Activated T-helper 1 cell treated with anti-CD3 and anti-CD28 coated beads, Interleukin-2, amount 50 U/mL, for 16 hours (primary cell): Measurements from ENCODE around the gene MED7.

Experiments used
- DNase-seq, 2 donors: peaks; one replicate each; pipeline ENCODE4 v3.0.0-alpha.2; 2020; ENCODE audit warnings: low read depth in 1 of 2, low spot score in 1 of 2

MED7 gene

GRCh38 chr5:157164521-157164920 is 21.9 kb upstream of the MED7 start:
- no peak for DNase-seq

- no peak for DNase-seq
These were observed 20.4 kb upstream of the MED7 start for GRCh38 chr5:157162919-157163510.

- DNase-seq, result no peak
These were observed 19.3 kb upstream of the MED7 start for GRCh38 chr5:157161996-157162395.

GRCh38 chr5:157160001-157160400 is 17.3 kb upstream of the MED7 start:
- DNase-seq, result peak in 1 of 2 donors; percentile 31

GRCh38 chr5:157159209-157159751 is 16.6 kb upstream of the MED7 start:
- DNase-seq, result no peak

GRCh38 chr5:157157293-157157891 is 14.7 kb upstream of the MED7 start:
- DNase-seq, result no peak

GRCh38 chr5:157155297-157155696 is 12.6 kb upstream of the MED7 start:
- no peak for DNase-seq

- DNase-seq, result no peak
These were observed 8.3 kb upstream of the MED7 start for GRCh38 chr5:157150995-157151394.

GRCh38 chr5:157148734-157149615 is 6.3 kb upstream of the MED7 start:
- DNase-seq, result peak; percentile 46 to 60

GRCh38 chr5:157143127-157143971 is 684 bp upstream of the MED7 start:
- peak in 1 of 2 donors; percentile 36 for DNase-seq

- DNase-seq, result no peak
These were observed 5.0 kb downstream of the MED7 start for GRCh38 chr5:157137691-157138090.

GRCh38 chr5:157132281-157132612 is 10.4 kb downstream of the MED7 start:
- DNase-seq, result no peak

GRCh38 chr5:157130925-157131324 is 11.7 kb downstream of the MED7 start:
- DNase-seq, result no peak

- no peak for DNase-seq
These were observed 21.0 kb downstream of the MED7 start for GRCh38 chr5:157121709-157122108.

GRCh38 chr5:157120102-157120501 is 22.6 kb downstream of the MED7 start:
- no peak for DNase-seq

GRCh38 chr5:157116483-157116954 is 26.1 kb downstream of the MED7 start:
- no peak for DNase-seq

GRCh38 chr5:157115502-157115901 is 27.2 kb downstream of the MED7 start:
- DNase-seq, result no peak

GRCh38 chr5:157115012-157115411 is 27.7 kb downstream of the MED7 start:
- no peak for DNase-seq

GRCh38 chr5:157113002-157113401 is 29.7 kb downstream of the MED7 start:
- no peak for DNase-seq

- no peak for DNase-seq
These were observed 32.9 kb downstream of the MED7 start for GRCh38 chr5:157109744-157110143.

GRCh38 chr5:157108976-157109375 is 33.7 kb downstream of the MED7 start, which contains the start of gene HAVCR2:
TSS of gene HAVCR2 (minus strand) at chr5:157109044. CDS start at chr5:157108983, 61 bp downstream.
- DNase-seq, result peak in 1 of 2 donors; percentile 11
